AG04449 (cell line): ENCODE measurements around the gene UPP2.

Source experiments
- CTCF ChIA-PET: fragments of 350-600 bp; formaldehyde crosslinking; extraction: SDS; loops from one replicate; lab custom pipeline; 2021; ENCODE audit warnings: antibody characterized with exemption; lab: Yijun Ruan, JAX
- POLR2A ChIA-PET: fragments of 400-600, 350-600 bp; formaldehyde crosslinking; extraction: SDS; loops from one replicate; lab custom pipeline; 2020; ENCODE audit warnings: antibody characterized with exemption, inconsistent platforms; lab: Yijun Ruan, JAX
- DNase-seq: peaks from one replicate; pipeline ENCODE4 v3.0.0-alpha.2; 2010; ENCODE audit warnings: low read depth, low spot score
- H3K4me3 ChIP-seq: 2 replicates; pipeline ENCODE4 v1.5.1; 2011; ENCODE audit warnings: low read depth, mild to moderate bottlenecking, control low read depth, low read length
- CTCF ChIP-seq: IDR thresholded peaks from one replicate; pipeline ENCODE4 v1.5.1; 2011; ENCODE audit warnings: mild to moderate bottlenecking, moderate library complexity, low read length, control low read depth, inconsistent platforms; ENCODE audit not compliant: insufficient read depth; ENCODE audit errors: missing control alignments

Gene UPP2

GRCh38 chr2:158066046-158066713 is 35.5 kb upstream of the UPP2 start:
- no peak for DNase-seq
- no peak for TF ChIP-seq CTCF
- H3K4me3 ChIP-seq, result no peak overlapping the region
- CTCF ChIA-PET, result no interaction called here
- POLR2A ChIA-PET, result no interaction called here

GRCh38 chr2:158071018-158071417 is 30.7 kb upstream of the UPP2 start:
- ChIA-PET POLR2A (no interaction called here), CTCF (no interaction called here)
- no peak for DNase-seq
- TF ChIP-seq CTCF, result no peak
- H3K4me3 ChIP-seq, result no peak overlapping the region

- ChIA-PET POLR2A (no interaction called here), CTCF (no interaction called here)
- no peak for DNase-seq
- no peak for TF ChIP-seq CTCF
- H3K4me3 ChIP-seq, result no peak overlapping the region
Observed at GRCh38 chr2:158072361-158072760, 29.3 kb upstream of the UPP2 start.

- H3K4me3 ChIP-seq, result no peak overlapping the region
- no peak for DNase-seq
- TF ChIP-seq CTCF, result no peak
- ChIA-PET CTCF (interaction anchor here (1.1 kb wide), 1 partner anchor 8 kb away, joined by 3 read pairs; no protein-coding TSS in a partner anchor), POLR2A (no interaction called here)
Observed at GRCh38 chr2:158079672-158080071, 22.0 kb upstream of the UPP2 start.

GRCh38 chr2:158088093-158088492 is 13.6 kb upstream of the UPP2 start:
- CTCF ChIA-PET, result interaction anchor here (1.4 kb wide), 1 partner anchor 8 kb away, joined by 3 read pairs; no protein-coding TSS in a partner anchor
- TF ChIP-seq CTCF, result no peak
- no peak overlapping the region for H3K4me3 ChIP-seq
- POLR2A ChIA-PET, result no interaction called here
- no peak for DNase-seq

GRCh38 chr2:158089322-158089721 is 12.4 kb upstream of the UPP2 start:
- TF ChIP-seq CTCF, result no peak
- ChIA-PET CTCF (no interaction called here), POLR2A (no interaction called here)
- H3K4me3 ChIP-seq, result no peak overlapping the region
- DNase-seq, result no peak
